Measurements from ENCODE around the gene CAPN14. TPM values are rescaled to one million over a fixed set of nuclear protein-coding genes. Genes with fewer than 3 reads are reported as not detected.

The CAPN14 gene
- total and polyA plus RNA-seq, 2 of the 4 experiments (the other 2 are of a cell fraction), result under 0.01 to 0.09 TPM

- no peak for TF ChIP-seq RCOR1 (IDR thresholded peaks at IDR 0.05; ENCODE audit: insufficient replicate concordance, low read length)
- no peak for TF ChIP-seq RFX5 (IDR thresholded peaks at IDR 0.05; ENCODE audit: low read depth, low read length)
Measured at GRCh38 chr2:31136732-31137131, 80.6 kb downstream of the CAPN14 start (continued).

- no peak overlapping the region for H4K91ac ChIP-seq (ENCODE audit: insufficient read depth, low read depth, low read length)
- no peak overlapping the region for H2BK20ac ChIP-seq (ENCODE audit: low read depth, low read length)
- dilution Hi-C loops (cut with HindIII; ENCODE audit: low sequenced_read_pairs, unreplicated experiment), result no loop called here
- H2AFZ ChIP-seq (replicated peaks; ENCODE audit: low read length, poor library complexity), result no peak overlapping the region
- no peaks in the 10 kb centered on the region for H3K9me3 ChIP-seq (ENCODE audit: control insufficient read depth, insufficient read depth, low read length)
- no peak overlapping the region for H2BK15ac ChIP-seq (ENCODE audit: low read depth, low read length)
- no peak overlapping the region for H3K14ac ChIP-seq (replicated peaks; ENCODE audit: low read depth, low read length)
- H3K4me1 ChIP-seq (ENCODE audit: control insufficient read depth, insufficient read depth, low read length), result no peaks in the 10 kb centered on the region
- ChIA-PET POLR2A (ENCODE audit: unreplicated experiment) (no interaction called here), CTCF (no interaction called here)
- ATAC-seq (ENCODE audit: low read depth) (no peak), DNase-seq (no peak)
- H3K23ac ChIP-seq (ENCODE audit: low read depth, low read length), result no peak overlapping the region
- in situ Hi-C loops (cut with MboI; ENCODE audit: low sequenced_read_pairs), result no loop called here
- TF ChIP-seq MAFK (IDR thresholded peaks at IDR 0.05; ENCODE audit: low read depth, low read length), result no peak
- TF ChIP-seq SMC3 (IDR thresholded peaks at IDR 0.05; ENCODE audit: low read depth, low read length), result no peak
- TF ChIP-seq ELK1 (IDR thresholded peaks at IDR 0.05; ENCODE audit: borderline replicate concordance, low read depth, low read length), result no peak
- TF ChIP-seq MAZ (IDR thresholded peaks at IDR 0.05; ENCODE audit: borderline replicate concordance, low read depth, low read length), result no peak
- no peak for TF ChIP-seq USF2 (IDR thresholded peaks at IDR 0.05; ENCODE audit: low read depth, low read length)
- TF ChIP-seq CHD1 (IDR thresholded peaks at IDR 0.05; ENCODE audit: low read depth, low read length), result no peak
- TF ChIP-seq POLR2A (IDR thresholded peaks at IDR 0.05; ENCODE audit: low read depth, low read length), result no peak
- no peak for TF ChIP-seq CTCF (conservative IDR thresholded peaks at IDR 0.05; ENCODE audit: low read depth, low read length)
- H3K18ac ChIP-seq (ENCODE audit: low read depth, low read length), result no peak overlapping the region
- no peaks in the 10 kb centered on the region for H3K36me3 ChIP-seq (ENCODE audit: control insufficient read depth, insufficient read depth, low read length)
- no peak overlapping the region for H3K56ac ChIP-seq (ENCODE audit: extremely low read depth, insufficient read depth, low read length)
- no peaks in the 10 kb centered on the region for H4K20me1 ChIP-seq (ENCODE audit: insufficient read depth, low read length)
- H3K4me2 ChIP-seq (ENCODE audit: low read depth, low read length), result no peak overlapping the region
- 14% methylated on average over 1 of the region's 3 CpGs; no CpG with 5 or more reads in 1 of the 2 experiments for WGBS, 2 experiments (ENCODE audit: extremely low coverage in 2 of 2, insufficient read length in 1 of 2)
- H2AK5ac ChIP-seq (ENCODE audit: low read depth, low read length), result no peak overlapping the region
- no peak overlapping the region for H2BK120ac ChIP-seq (ENCODE audit: low read depth, low read length)
- no peak overlapping the region for H3K9ac ChIP-seq (ENCODE audit: low read depth, low read length)
- H3K27me3 ChIP-seq (ENCODE audit: control insufficient read depth, insufficient read depth, low read length), result peaks cover 61% of the 10 kb centered on the region
- H3K9me1 ChIP-seq (ENCODE audit: insufficient read depth, low read length), result no peaks in the 10 kb centered on the region
- H4K8ac ChIP-seq (ENCODE audit: low read depth in 2 of 2, low read length in 2 of 2), result no peak overlapping the region
- no peak overlapping the region for H2AK9ac ChIP-seq (replicated peaks; ENCODE audit: low read depth, low read length, poor library complexity)
- no peak overlapping the region for H2BK5ac ChIP-seq (ENCODE audit: low read depth, low read length, poor library complexity, severe bottlenecking)
- H3K79me1 ChIP-seq (ENCODE audit: low read depth in 1 of 2, low read length in 2 of 2), result no peaks in the 10 kb centered on the region
- H4K5ac ChIP-seq (ENCODE audit: low read depth, low read length), result no peak overlapping the region
- intact Hi-C loops (cut with micrococcal nuclease), result no loop called here
- H3K4ac ChIP-seq (ENCODE audit: low read depth, low read length), result no peak overlapping the region
- H3K4me3 ChIP-seq (ENCODE audit: insufficient read depth, low read depth, low read length), result no peak overlapping the region
- BruUV-seq (replicated peaks), result no TSS peak
- no peak overlapping the region for H3K27ac ChIP-seq (ENCODE audit: insufficient read depth, low read length)
Measured at GRCh38 chr2:31136000-31136399, 81.3 kb downstream of the CAPN14 start.
